SK-N-MC (cell line): ENCODE data around the gene TMEM120A.

Experiments
- EZH2 ChIP-seq: fragments of 200-600 bp; sonication (generic); IDR thresholded peaks from one replicate; pipeline ENCODE4 v1.6.1; 2017; ENCODE audit warnings: antibody characterized with exemption
- FOXP2 ChIP-seq: optimal IDR thresholded peaks from 2 replicates; pipeline ENCODE3; 2011; ENCODE audit warnings: mild to moderate bottlenecking, moderate library complexity; ENCODE audit not compliant: insufficient read depth; ENCODE audit errors: extremely low read length, control extremely low read depth
- POLR2AphosphoS5 ChIP-seq: IDR thresholded peaks from 2 replicates; pipeline ENCODE4 v1.6.1; 2012; ENCODE audit warnings: mild to moderate bottlenecking, low read depth, low read length, borderline replicate concordance

DNA sequence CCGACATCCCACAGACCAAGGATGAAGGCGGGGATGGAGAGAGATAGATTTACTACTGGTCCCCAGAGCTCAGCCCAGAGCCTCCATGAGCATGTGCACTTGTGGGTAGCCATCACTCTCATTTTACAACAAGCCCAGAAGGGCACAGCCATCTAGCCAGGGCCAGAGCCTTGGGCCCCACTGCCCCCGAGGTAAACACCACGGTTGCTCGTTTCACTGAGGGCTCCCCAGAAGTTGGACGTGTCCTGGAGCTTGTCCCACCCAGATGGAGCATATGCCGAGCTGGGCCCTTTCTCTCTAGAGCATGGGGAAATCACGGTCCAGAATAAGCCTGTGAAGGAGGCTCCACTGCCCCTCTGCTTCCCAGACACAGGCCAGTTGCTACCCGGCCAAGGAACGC, 9.0 kb upstream of the TMEM120A start:
- TF ChIP-seq POLR2AphosphoS5 (no peak), EZH2 (no peak), FOXP2 (no peak)
